HG03039 (cell line): ENCODE data around the gene KCNQ1.

ENCODE experiments used
- ATAC-seq: cut with Tn5 transposase; IDR thresholded peaks from one replicate; pipeline ENCODE4 v1.9.1; 2021; ENCODE audit warnings: mild to moderate bottlenecking, moderate library complexity; ENCODE audit not compliant: unreplicated experiment

KCNQ1 gene

GRCh38 chr11:2673250-2673610 is 228.4 kb downstream of the KCNQ1 start:
- ATAC-seq: no peak

- ATAC-seq: no peak
These were observed 229.2 kb downstream of the KCNQ1 start for GRCh38 chr11:2673871-2674471.

GRCh38 chr11:2674658-2675131 is 229.9 kb downstream of the KCNQ1 start:
- no peak for ATAC-seq

- no peak for ATAC-seq
These were observed 230.7 kb downstream of the KCNQ1 start for GRCh38 chr11:2675540-2675939.

- no peak for ATAC-seq
These were observed 232.3 kb downstream of the KCNQ1 start for GRCh38 chr11:2677127-2677526.

GRCh38 chr11:2678396-2678795 is 233.6 kb downstream of the KCNQ1 start:
- ATAC-seq: no peak

GRCh38 chr11:2679011-2679676 is 234.3 kb downstream of the KCNQ1 start:
- no peak for ATAC-seq

GRCh38 chr11:2681408-2682145 is 236.8 kb downstream of the KCNQ1 start:
- no peak for ATAC-seq

- no peak for ATAC-seq
These were observed 239.0 kb downstream of the KCNQ1 start for GRCh38 chr11:2683806-2684205.

GRCh38 chr11:2684581-2684980 is 239.8 kb downstream of the KCNQ1 start:
- ATAC-seq: no peak

GRCh38 chr11:2685051-2685450 is 240.2 kb downstream of the KCNQ1 start:
- ATAC-seq: no peak

GRCh38 chr11:2685566-2686359 is 241.0 kb downstream of the KCNQ1 start:
- no peak for ATAC-seq

- no peak for ATAC-seq
These were observed 241.8 kb downstream of the KCNQ1 start for GRCh38 chr11:2686360-2687222.

GRCh38 chr11:2687223-2687530 is 242.4 kb downstream of the KCNQ1 start:
- ATAC-seq: no peak

GRCh38 chr11:2687782-2688191 is 243.0 kb downstream of the KCNQ1 start:
- no peak for ATAC-seq

GRCh38 chr11:2688381-2689231 is 243.8 kb downstream of the KCNQ1 start:
- ATAC-seq: no peak

- ATAC-seq: no peak
These were observed 245.1 kb downstream of the KCNQ1 start for GRCh38 chr11:2689651-2690575.

- no peak for ATAC-seq
These were observed 246.0 kb downstream of the KCNQ1 start for GRCh38 chr11:2690596-2691354.
